Forelimb muscle (tissue), 1 donor: Measurements from ENCODE around the gene OPN1LW. TPM values are rescaled to one million over a fixed set of nuclear protein-coding genes. Genes with fewer than 3 reads are reported as not detected.
"Not testable (repeated sequence)": the region's sequence is repeated elsewhere in the genome, so short reads cannot be mapped to it uniquely, and the experiment has no call there.

ENCODE experiments used
- DNase-seq: peaks from one replicate; pipeline ENCODE4 v3.0.0-alpha.2; 2013; ENCODE audit warnings: low read depth
- polyA plus RNA-seq: library from polyadenylated mRNA; unstranded; fragments of 120-200 nt; gene quantifications from one replicate; pipeline ENCODE4 v1.2.1, GENCODE V29; 2013; ENCODE audit not compliant: insufficient read length

OPN1LW gene
- not detected for polyA plus RNA-seq

GRCh38 chrX:154144010-154144409 is at the start of gene OPN1LW:
Gene OPN1LW, plus strand, starts transcription at chrX:154144243. Its CDS starts 41 bp downstream, at chrX:154144284.
- not testable (repeated sequence) for DNase-seq

- DNase-seq, result no peak
Measured at GRCh38 chrX:154094833-154095232, 49.2 kb upstream of the OPN1LW start.

- DNase-seq, result no peak
Measured at GRCh38 chrX:154096140-154097002, 47.7 kb upstream of the OPN1LW start.

- no peak for DNase-seq
Measured at GRCh38 chrX:154097003-154097588, 46.9 kb upstream of the OPN1LW start.

GRCh38 chrX:154097589-154098541 is 46.2 kb upstream of the OPN1LW start, which contains the start of gene MECP2:
Gene MECP2, minus strand, starts transcription at chrX:154097717.
- DNase-seq, result peak; percentile 81

GRCh38 chrX:154098551-154098950 is 45.5 kb upstream of the OPN1LW start:
- no peak for DNase-seq

- DNase-seq, result no peak
Measured at GRCh38 chrX:154113729-154114128, 30.3 kb upstream of the OPN1LW start.

GRCh38 chrX:154114652-154115051 is 29.4 kb upstream of the OPN1LW start:
- no peak for DNase-seq

GRCh38 chrX:154115071-154115470 is 29.0 kb upstream of the OPN1LW start:
- no peak for DNase-seq

GRCh38 chrX:154115750-154116149 is 28.3 kb upstream of the OPN1LW start:
- no peak for DNase-seq

- DNase-seq, result no peak
Measured at GRCh38 chrX:154116426-154117211, 27.4 kb upstream of the OPN1LW start.

GRCh38 chrX:154117566-154117965 is 26.5 kb upstream of the OPN1LW start:
- DNase-seq, result no peak

- DNase-seq, result no peak
Measured at GRCh38 chrX:154120567-154120966, 23.5 kb upstream of the OPN1LW start.

GRCh38 chrX:154121207-154121606 is 22.8 kb upstream of the OPN1LW start:
- DNase-seq, result no peak

GRCh38 chrX:154121961-154122360 is 22.1 kb upstream of the OPN1LW start:
- no peak for DNase-seq

GRCh38 chrX:154123241-154124219 is 20.5 kb upstream of the OPN1LW start:
- no peak for DNase-seq

- DNase-seq, result no peak
Measured at GRCh38 chrX:154125391-154126040, 18.5 kb upstream of the OPN1LW start.

- no peak for DNase-seq
Measured at GRCh38 chrX:154126101-154126500, 17.9 kb upstream of the OPN1LW start.

- no peak for DNase-seq
Measured at GRCh38 chrX:154131955-154132354, 12.1 kb upstream of the OPN1LW start.
